Dermis microvascular lymphatic vessel endothelial cell (primary cell): ENCODE measurements around the gene CRLF2. TPM values are rescaled to one million over a fixed set of nuclear protein-coding genes. Genes with fewer than 3 reads are reported as not detected.
A peak's percentile ranks its signal among the peaks of the same experiment; 100 is the strongest.
"Not testable (repeated sequence)": the region's sequence is repeated elsewhere in the genome, so short reads cannot be mapped to it uniquely, and the experiment has no call there.

Source experiments
- DNase-seq, 2 donors: peaks; one replicate each; pipeline versions ENCODE4 v3.0.0 to v3.0.0-alpha.2; 2010; ENCODE audit warnings: low read depth in 2 of 2
- total RNA-seq: library from RNA; depleted of rRNA; stranded (reverse); fragments of >200 nt; gene quantifications from 2 replicates; pipeline ENCODE4 v1.2.1, GENCODE V29; 2014

Gene CRLF2
- under 0.01 TPM in 1 of 2 replicates, not detected in the other for total RNA-seq

- peak in 1 of 2 donors; percentile 7 for DNase-seq
Observed at GRCh38 chrX:1212532-1212931, at the start of gene CRLF2. TSS of gene CRLF2 (minus strand) at chrX:1212649. CDS start at chrX:1212634, 15 bp downstream.

- DNase-seq, result not testable (repeated sequence)
Observed at GRCh38 chrX:1261771-1262170, 49.3 kb upstream of the CRLF2 start.

GRCh38 chrX:1261285-1261684 is 48.8 kb upstream of the CRLF2 start:
- DNase-seq, result no peak

GRCh38 chrX:1252861-1253260 is 40.4 kb upstream of the CRLF2 start:
- DNase-seq, result no peak

- peak in 1 of 2 donors; percentile 12 for DNase-seq
Observed at GRCh38 chrX:1249101-1249887, 36.8 kb upstream of the CRLF2 start.

- no peak for DNase-seq
Observed at GRCh38 chrX:1248331-1249061, 36.0 kb upstream of the CRLF2 start.

GRCh38 chrX:1246816-1247215 is 34.4 kb upstream of the CRLF2 start:
- DNase-seq, result peak; percentile 16 to 60

GRCh38 chrX:1244164-1245076 is 32.0 kb upstream of the CRLF2 start:
- DNase-seq, result no peak

- no peak for DNase-seq
Observed at GRCh38 chrX:1242891-1243402, 30.5 kb upstream of the CRLF2 start.

- not testable (repeated sequence) for DNase-seq
Observed at GRCh38 chrX:1240551-1240950, 28.1 kb upstream of the CRLF2 start.

GRCh38 chrX:1239681-1240142 is 27.3 kb upstream of the CRLF2 start:
- no peak for DNase-seq

GRCh38 chrX:1231850-1232465 is 19.5 kb upstream of the CRLF2 start:
- DNase-seq, result no peak

- DNase-seq, result not testable (repeated sequence)
Observed at GRCh38 chrX:1228101-1228500, 15.7 kb upstream of the CRLF2 start.

- no peak for DNase-seq
Observed at GRCh38 chrX:1226249-1226648, 13.8 kb upstream of the CRLF2 start.

GRCh38 chrX:1224954-1225353 is 12.5 kb upstream of the CRLF2 start:
- DNase-seq, result no peak

GRCh38 chrX:1223242-1223600 is 10.8 kb upstream of the CRLF2 start:
- no peak for DNase-seq

GRCh38 chrX:1222531-1223241 is 10.2 kb upstream of the CRLF2 start:
- DNase-seq, result no peak

GRCh38 chrX:1221296-1221845 is 8.9 kb upstream of the CRLF2 start:
- no peak for DNase-seq

GRCh38 chrX:1218286-1218685 is 5.8 kb upstream of the CRLF2 start:
- DNase-seq, result no peak
